ENCODE measurements around the gene C17orf75.
A peak's percentile ranks its signal among the peaks of the same experiment; 100 is the strongest.
"Not testable (repeated sequence)": the region's sequence is repeated elsewhere in the genome, so short reads cannot be mapped to it uniquely, and the experiment has no call there.

The C17orf75 gene

GRCh38 chr17:32331243-32332040 lies 10.5 kb downstream of the C17orf75 start:
- no peak for ATAC-seq (replicated peaks)
- no peak overlapping the region for H3K4me3 Mint-ChIP-seq

GRCh38 chr17:32330147-32330546 lies 11.8 kb downstream of the C17orf75 start:
- H3K36me3 Mint-ChIP-seq, result peaks cover 3 to 20% of the 10 kb centered on the region in 2 donors
- no peak for ATAC-seq (replicated peaks)
- no peak overlapping the region for H3K27ac Mint-ChIP-seq
- no peak for DNase-seq
- H3K9me3 Mint-ChIP-seq, result no peaks in the 10 kb centered on the region
- no peak overlapping the region for H3K4me3 Mint-ChIP-seq
- no peaks in the 10 kb centered on the region for H3K27me3 Mint-ChIP-seq
- H3K4me1 Mint-ChIP-seq, result peaks cover 2 to 13% of the 10 kb centered on the region in 2 donors

More at GRCh38 chr17:32331243-32332040, 10.5 kb downstream of the C17orf75 start:
- H3K27me3 Mint-ChIP-seq, result no peaks in the 10 kb centered on the region
- no peak for DNase-seq
- peaks cover 3 to 28% of the 10 kb centered on the region in 2 donors for H3K36me3 Mint-ChIP-seq
- no peak overlapping the region for H3K27ac Mint-ChIP-seq
- peaks cover 2 to 13% of the 10 kb centered on the region in 2 donors for H3K4me1 Mint-ChIP-seq
- H3K9me3 Mint-ChIP-seq, result no peaks in the 10 kb centered on the region

GRCh38 chr17:32327911-32328310 lies 14.1 kb downstream of the C17orf75 start:
- H3K9me3 Mint-ChIP-seq, result no peaks in the 10 kb centered on the region

GRCh38 chr17:32323811-32324491 lies 18.0 kb downstream of the C17orf75 start:
- H3K4me3 Mint-ChIP-seq, result peak overlapping the region in 1 of 2 donors; percentile 39
- DNase-seq (no peak), ATAC-seq (replicated peaks) (peak; percentile 50 to 66)
- peaks cover 23 to 25% of the 10 kb centered on the region in 2 donors for H3K4me1 Mint-ChIP-seq
- peak overlapping the region; percentile 75 for H3K27ac Mint-ChIP-seq
- H3K27me3 Mint-ChIP-seq, result peaks cover 4 to 14% of the 10 kb centered on the region in 2 donors
- H3K9me3 Mint-ChIP-seq, result no peaks in the 10 kb centered on the region
- H3K36me3 Mint-ChIP-seq, result no peaks in the 10 kb centered on the region

More at GRCh38 chr17:32327911-32328310, 14.1 kb downstream of the C17orf75 start:
- Mint-ChIP-seq H3K4me1 (peaks cover 13 to 28% of the 10 kb centered on the region in 2 donors), H3K36me3 (peaks cover 3 to 7% of the 10 kb centered on the region in 2 donors), H3K27me3 (no peaks in the 10 kb centered on the region), H3K27ac (no peak overlapping the region), H3K4me3 (no peak overlapping the region)
- ATAC-seq (replicated peaks) (no peak), DNase-seq (no peak)

GRCh38 chr17:32323046-32323445 lies 18.9 kb downstream of the C17orf75 start:
- no peaks in the 10 kb centered on the region for H3K36me3 Mint-ChIP-seq
- peak overlapping the region; percentile 56 for H3K27ac Mint-ChIP-seq
- ATAC-seq (replicated peaks), result no peak
- peaks cover 4 to 14% of the 10 kb centered on the region in 2 donors for H3K27me3 Mint-ChIP-seq
- no peak for DNase-seq
- H3K9me3 Mint-ChIP-seq, result no peaks in the 10 kb centered on the region
- H3K4me1 Mint-ChIP-seq, result peaks cover 25 to 29% of the 10 kb centered on the region in 2 donors
- no peak overlapping the region for H3K4me3 Mint-ChIP-seq

- peaks cover 25 to 29% of the 10 kb centered on the region in 2 donors for H3K4me1 Mint-ChIP-seq
- no peak overlapping the region for H3K27ac Mint-ChIP-seq
- peaks cover 13 to 16% of the 10 kb centered on the region in 2 donors for H3K27me3 Mint-ChIP-seq
- H3K36me3 Mint-ChIP-seq, result no peaks in the 10 kb centered on the region
- DNase-seq (no peak), ATAC-seq (replicated peaks) (no peak)
- H3K9me3 Mint-ChIP-seq, result no peaks in the 10 kb centered on the region
- no peak overlapping the region for H3K4me3 Mint-ChIP-seq
Observed at GRCh38 chr17:32320847-32321246, 21.1 kb downstream of the C17orf75 start.

GRCh38 chr17:32320080-32320479 lies 21.9 kb downstream of the C17orf75 start:
- H3K36me3 Mint-ChIP-seq; DNase-seq; H3K4me3 Mint-ChIP-seq; ATAC-seq (replicated peaks); H3K9me3 Mint-ChIP-seq; H3K27ac Mint-ChIP-seq: not testable (repeated sequence)
- Mint-ChIP-seq H3K27me3 (peaks cover 17 to 20% of the 10 kb centered on the region in 2 donors), H3K4me1 (peaks cover 25 to 29% of the 10 kb centered on the region in 2 donors)

GRCh38 chr17:32319548-32319905 lies 22.4 kb downstream of the C17orf75 start:
- Mint-ChIP-seq H3K27ac (peak overlapping the region; percentile 65), H3K9me3 (no peaks in the 10 kb centered on the region), H3K4me3 (peak overlapping the region; percentile 85 to 86), H3K4me1 (peaks cover 25 to 29% of the 10 kb centered on the region in 2 donors), H3K36me3 (no peaks in the 10 kb centered on the region), H3K27me3 (peaks cover 20 to 22% of the 10 kb centered on the region in 2 donors)
- ATAC-seq (replicated peaks) (peak; percentile 89 to 91), DNase-seq (peak; percentile 85)

GRCh38 chr17:32318071-32318470 lies 23.9 kb downstream of the C17orf75 start:
- Mint-ChIP-seq H3K36me3 (no peaks in the 10 kb centered on the region), H3K27ac (no peak overlapping the region), H3K9me3 (no peaks in the 10 kb centered on the region), H3K4me3 (no peak overlapping the region), H3K27me3 (peaks cover 20 to 22% of the 10 kb centered on the region in 2 donors), H3K4me1 (peaks cover 15 to 16% of the 10 kb centered on the region in 2 donors)
- DNase-seq, result no peak
- ATAC-seq (replicated peaks), result no peak

- DNase-seq (no peak), ATAC-seq (replicated peaks) (no peak)
- Mint-ChIP-seq H3K9me3 (no peaks in the 10 kb centered on the region), H3K4me1 (peaks cover 14% of the 10 kb centered on the region in 2 donors), H3K36me3 (no peaks in the 10 kb centered on the region), H3K27me3 (peaks cover 17 to 22% of the 10 kb centered on the region in 2 donors), H3K27ac (no peak overlapping the region), H3K4me3 (no peak overlapping the region)
Observed at GRCh38 chr17:32317353-32317752, 24.6 kb downstream of the C17orf75 start.

GRCh38 chr17:32316653-32317052 lies 25.3 kb downstream of the C17orf75 start:
- H3K27me3 Mint-ChIP-seq, result peaks cover 10 to 18% of the 10 kb centered on the region in 2 donors
- not testable (repeated sequence) for H3K27ac Mint-ChIP-seq; H3K36me3 Mint-ChIP-seq; H3K9me3 Mint-ChIP-seq; DNase-seq; H3K4me3 Mint-ChIP-seq; ATAC-seq (replicated peaks)
- H3K4me1 Mint-ChIP-seq, result peaks cover 12 to 14% of the 10 kb centered on the region in 2 donors

- DNase-seq (no peak), ATAC-seq (replicated peaks) (no peak)
- H3K27ac Mint-ChIP-seq, result no peak overlapping the region
- H3K27me3 Mint-ChIP-seq, result peaks cover 6 to 18% of the 10 kb centered on the region in 2 donors
- H3K36me3 Mint-ChIP-seq, result no peaks in the 10 kb centered on the region
- peaks cover 8 to 14% of the 10 kb centered on the region in 2 donors for H3K4me1 Mint-ChIP-seq
- no peak overlapping the region for H3K4me3 Mint-ChIP-seq
- H3K9me3 Mint-ChIP-seq, result no peaks in the 10 kb centered on the region
Observed at GRCh38 chr17:32315171-32315570, 26.8 kb downstream of the C17orf75 start.

GRCh38 chr17:32314636-32315035 lies 27.3 kb downstream of the C17orf75 start:
- H3K9me3 Mint-ChIP-seq, result no peaks in the 10 kb centered on the region
- peaks cover 6 to 11% of the 10 kb centered on the region in 2 donors for H3K4me1 Mint-ChIP-seq
- no peaks in the 10 kb centered on the region for H3K36me3 Mint-ChIP-seq
- H3K4me3 Mint-ChIP-seq, result no peak overlapping the region
- no peak for ATAC-seq (replicated peaks)
- DNase-seq, result no peak
- no peak overlapping the region for H3K27ac Mint-ChIP-seq
- peaks cover 6 to 18% of the 10 kb centered on the region in 2 donors for H3K27me3 Mint-ChIP-seq

- Mint-ChIP-seq H3K27me3 (peaks cover 15 to 19% of the 10 kb centered on the region in 2 donors), H3K4me3 (no peak overlapping the region), H3K27ac (no peak overlapping the region), H3K4me1 (no peaks in the 10 kb centered on the region), H3K9me3 (no peaks in the 10 kb centered on the region), H3K36me3 (no peaks in the 10 kb centered on the region)
- ATAC-seq (replicated peaks), result no peak
- DNase-seq, result no peak
Observed at GRCh38 chr17:32311028-32311536, 30.9 kb downstream of the C17orf75 start.
